Umbilical cord (tissue), 2 donors: ENCODE results near the gene IFNE. TPM values are rescaled to one million over a fixed set of nuclear protein-coding genes. Genes with fewer than 3 reads are reported as not detected.

Experiments used
- DNase-seq: peaks from one replicate; pipeline ENCODE4 v3.0.0-alpha.2; 2015; ENCODE audit warnings: low spot score
- total RNA-seq: library from RNA; depleted of rRNA; stranded (reverse); fragments of >200 nt; gene quantifications from one replicate; pipeline ENCODE4 v1.2.3, GENCODE V29; 2014; ENCODE audit warnings: low replicate concordance; ENCODE audit not compliant: insufficient read depth

IFNE gene
- 11.1 TPM for total RNA-seq

GRCh38 chr9:21482213-21482612 is at the start of gene IFNE:
Gene IFNE (minus strand): TSS chr9:21482313. CDS start chr9:21481694, 619 bp downstream.
- no peak for DNase-seq

DNA sequence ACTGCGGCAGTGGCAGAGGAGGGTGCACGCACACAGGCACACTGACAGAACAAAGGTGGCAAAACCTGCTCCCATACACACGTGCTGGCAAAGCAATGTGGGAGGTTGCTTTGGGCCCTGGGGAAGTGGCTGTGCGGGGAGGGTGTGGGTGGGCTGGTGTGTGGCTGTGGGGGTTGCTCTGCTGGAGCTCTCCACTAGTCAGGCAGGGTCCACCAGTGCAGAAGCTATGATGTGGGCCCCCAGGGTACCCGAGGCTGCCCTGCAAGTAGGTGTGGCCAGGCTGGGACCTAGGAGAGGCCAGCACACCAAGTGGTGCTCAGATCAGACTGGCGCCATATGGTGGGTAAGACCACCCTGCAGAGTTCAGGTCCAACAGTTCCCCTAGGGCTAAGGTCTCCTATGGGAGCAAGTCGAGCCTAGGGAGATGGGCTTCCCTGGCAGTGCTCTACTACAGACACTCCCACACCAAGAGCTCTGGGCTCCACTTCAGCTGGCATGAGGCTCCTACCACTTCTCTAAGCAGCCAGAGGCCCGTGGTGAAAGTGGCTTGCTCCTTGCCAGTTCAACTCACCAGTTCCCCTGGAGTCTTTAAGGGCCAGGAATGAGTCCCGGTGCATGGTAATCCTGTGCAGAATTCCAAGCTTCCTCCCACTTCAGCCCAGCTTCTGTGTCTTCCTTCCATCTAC is 46.2 kb upstream of the IFNE start:
- no peak for DNase-seq

DNA sequence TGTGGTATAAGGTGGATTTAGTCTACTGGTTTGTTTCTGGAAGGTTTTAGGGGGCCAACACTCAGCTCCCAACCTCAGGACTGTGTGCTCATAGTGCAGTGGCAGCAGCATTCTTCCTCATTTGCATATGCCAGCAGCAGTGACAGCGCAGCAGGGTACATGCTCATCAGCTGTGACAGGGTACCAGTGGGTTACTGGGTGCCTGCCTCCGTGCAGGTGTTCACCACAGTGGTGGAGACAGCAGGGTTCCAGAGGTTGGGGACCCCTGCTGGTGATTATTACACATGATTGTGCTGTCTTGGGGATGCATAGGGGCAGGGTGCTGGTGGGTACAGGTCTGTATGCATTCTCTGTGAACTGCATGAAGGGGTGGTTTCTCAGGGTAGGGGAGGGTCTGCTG is 45.5 kb upstream of the IFNE start:
- DNase-seq, result no peak

- DNase-seq, result no peak
These were observed 43.1 kb upstream of the IFNE start for GRCh38 chr9:21525174-21525573.

GRCh38 chr9:21524099-21524830 is 42.2 kb upstream of the IFNE start:
- DNase-seq, result no peak

GRCh38 chr9:21523021-21524014 is 41.2 kb upstream of the IFNE start:
- no peak for DNase-seq

DNA sequence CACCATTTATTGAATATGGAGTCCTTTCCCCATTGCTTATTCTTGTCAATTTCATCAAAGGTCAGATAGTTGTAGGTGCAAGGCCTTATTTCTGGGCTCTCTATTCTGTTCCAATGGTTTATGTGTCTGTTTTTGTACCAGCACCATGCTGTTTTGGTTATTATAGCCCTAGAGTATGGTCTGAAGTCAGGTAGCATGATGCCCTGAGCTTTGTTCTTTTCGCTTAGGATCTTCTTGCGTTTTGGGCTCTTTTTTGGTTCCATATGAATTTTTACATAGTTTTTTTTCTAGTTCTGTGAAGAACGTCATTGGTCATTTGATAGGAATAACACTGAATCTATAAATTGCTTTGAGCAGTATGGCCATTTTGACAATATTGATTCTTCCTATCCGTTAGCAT is 40.2 kb upstream of the IFNE start:
- no peak for DNase-seq

DNA sequence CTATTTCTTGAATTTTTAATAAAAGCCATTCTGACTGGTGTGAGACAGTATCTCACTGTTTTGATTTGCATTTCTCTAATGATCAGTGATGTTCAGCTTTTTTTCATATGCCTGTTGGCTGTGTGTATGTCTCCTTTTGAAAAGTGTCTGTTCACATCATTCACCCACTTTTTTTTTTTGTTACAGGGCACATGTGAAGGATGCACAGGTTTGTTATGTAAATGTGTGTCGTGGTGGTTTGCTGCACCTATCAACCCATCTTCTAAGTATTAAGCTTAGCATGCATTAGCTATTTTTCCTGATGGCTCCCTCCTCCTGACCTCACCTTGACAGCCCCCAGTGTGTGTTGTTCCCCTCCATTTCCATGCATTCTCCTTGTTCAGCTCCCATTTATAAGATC is 39.3 kb upstream of the IFNE start:
- no peak for DNase-seq

GRCh38 chr9:21520501-21521228 is 38.6 kb upstream of the IFNE start:
- no peak for DNase-seq

DNA sequence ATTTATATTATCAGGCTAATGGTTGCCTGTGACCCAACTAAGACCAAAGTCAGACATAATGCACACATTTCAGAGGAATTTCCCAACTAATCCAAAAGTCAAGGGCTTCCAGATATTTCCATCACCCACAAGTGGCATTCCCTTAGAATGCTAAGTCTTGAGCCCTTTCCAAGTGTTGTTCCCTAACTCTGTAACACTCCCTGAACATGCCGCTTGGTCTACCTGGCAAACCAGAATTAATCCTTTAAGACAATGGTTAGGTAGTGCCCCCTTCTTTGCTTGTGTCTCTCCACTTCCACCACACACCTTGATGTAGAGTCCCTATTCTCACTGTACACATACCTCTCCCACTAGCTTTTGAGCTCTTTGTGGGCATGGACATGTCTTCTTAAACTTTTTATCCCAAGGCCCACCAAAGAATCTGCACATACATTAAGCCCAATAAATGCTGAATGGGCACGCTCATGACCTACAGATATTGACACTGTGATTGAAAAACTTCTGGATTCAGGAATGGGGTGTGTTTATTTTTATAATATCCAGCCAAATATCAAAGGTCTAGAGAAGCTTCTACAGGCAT is 37.8 kb upstream of the IFNE start:
- no peak for DNase-seq

DNA sequence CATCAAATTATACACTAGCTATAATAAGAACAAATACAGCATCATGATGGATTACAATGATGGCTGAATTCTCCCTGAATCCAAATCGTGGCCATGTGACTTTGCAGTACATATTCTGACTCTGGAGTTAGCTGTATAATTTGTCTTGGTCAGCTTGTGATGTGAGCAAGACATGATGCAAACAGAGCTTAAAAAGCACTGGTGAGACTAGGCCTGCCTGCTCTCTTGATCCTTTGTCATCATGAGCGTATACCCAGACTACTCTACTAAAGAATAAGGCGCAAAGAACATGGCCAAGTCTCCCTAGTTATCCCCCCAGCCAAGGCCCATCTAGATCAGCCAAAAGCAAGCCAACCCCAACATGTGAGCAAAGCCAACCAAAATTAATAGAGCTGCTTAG is 34.7 kb upstream of the IFNE start:
- DNase-seq, result no peak

DNA sequence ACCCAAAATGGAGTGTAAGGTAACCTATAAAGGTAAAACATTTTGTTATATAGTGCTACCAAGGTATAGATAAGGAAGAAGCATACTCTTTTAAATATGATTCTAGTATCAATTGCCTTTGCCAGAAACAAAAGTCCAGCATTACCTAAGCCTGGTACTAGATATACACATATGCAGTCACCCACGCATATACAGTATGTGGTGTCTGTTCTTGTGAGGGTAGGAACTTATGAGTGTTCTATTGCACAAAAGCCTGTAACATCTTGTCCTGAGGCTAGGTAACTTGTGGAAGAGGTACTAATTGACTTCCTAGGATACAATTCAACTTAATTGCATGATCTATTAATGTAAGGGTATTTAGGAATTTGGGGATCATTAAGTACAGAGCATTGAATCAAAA is 31.3 kb upstream of the IFNE start:
- no peak for DNase-seq

DNA sequence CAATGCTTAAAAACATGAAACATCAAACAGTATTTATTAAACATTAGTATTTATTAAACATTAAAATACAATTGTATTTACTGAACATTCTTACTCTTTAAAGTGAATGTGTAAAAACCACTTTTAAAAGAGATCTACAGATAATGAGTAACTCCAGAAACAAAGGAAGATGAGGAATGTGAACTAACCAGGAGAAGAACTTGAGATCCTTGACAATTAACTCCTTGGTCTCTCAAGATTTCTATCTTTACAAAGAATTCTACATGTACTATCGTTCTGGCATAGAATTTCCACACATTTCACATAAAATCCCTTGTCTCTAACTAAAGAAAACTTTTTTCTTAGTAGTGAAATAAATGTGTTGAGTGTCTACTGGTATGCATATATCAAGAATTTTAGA is 28.7 kb upstream of the IFNE start:
- DNase-seq, result peak; percentile 13

DNA sequence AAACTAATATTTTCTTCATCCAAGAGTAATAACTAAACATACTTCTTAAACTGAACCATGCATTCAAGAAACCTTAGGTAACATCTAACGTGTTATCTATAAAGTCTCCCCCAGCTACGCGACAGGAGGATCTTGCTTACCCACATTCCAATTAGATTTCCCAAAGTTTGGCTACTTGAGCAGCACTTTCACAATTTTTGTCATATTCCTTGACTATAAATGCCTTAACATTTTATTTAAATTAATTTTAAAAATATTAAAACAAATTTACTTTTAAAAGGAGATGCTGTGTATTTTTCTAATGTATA is 25.3 kb upstream of the IFNE start:
- no peak for DNase-seq

GRCh38 chr9:21506626-21507482 is 24.7 kb upstream of the IFNE start:
- peak; percentile 27 for DNase-seq

GRCh38 chr9:21505425-21506179 is 23.5 kb upstream of the IFNE start:
- no peak for DNase-seq

GRCh38 chr9:21504894-21505293 is 22.8 kb upstream of the IFNE start:
- DNase-seq, result no peak

DNA sequence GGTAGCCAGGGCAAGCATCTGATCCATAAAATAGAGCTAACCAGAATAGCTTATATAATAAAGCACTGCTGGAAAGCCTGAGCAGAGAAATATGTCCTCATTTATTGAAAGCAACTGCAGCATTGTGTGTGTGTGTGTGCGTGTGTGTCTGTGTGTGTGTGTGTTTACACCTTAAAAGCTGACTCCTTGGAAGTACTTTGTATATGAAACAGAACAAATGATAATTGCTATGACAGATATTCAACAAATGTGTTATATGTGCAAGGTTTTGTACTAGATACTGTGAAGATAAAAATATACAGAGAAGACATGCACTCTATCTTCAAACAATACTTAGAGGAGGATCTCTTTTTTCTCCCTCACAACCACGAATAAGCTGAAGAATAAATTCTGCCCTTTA is 22.0 kb upstream of the IFNE start:
- DNase-seq, result no peak

DNA sequence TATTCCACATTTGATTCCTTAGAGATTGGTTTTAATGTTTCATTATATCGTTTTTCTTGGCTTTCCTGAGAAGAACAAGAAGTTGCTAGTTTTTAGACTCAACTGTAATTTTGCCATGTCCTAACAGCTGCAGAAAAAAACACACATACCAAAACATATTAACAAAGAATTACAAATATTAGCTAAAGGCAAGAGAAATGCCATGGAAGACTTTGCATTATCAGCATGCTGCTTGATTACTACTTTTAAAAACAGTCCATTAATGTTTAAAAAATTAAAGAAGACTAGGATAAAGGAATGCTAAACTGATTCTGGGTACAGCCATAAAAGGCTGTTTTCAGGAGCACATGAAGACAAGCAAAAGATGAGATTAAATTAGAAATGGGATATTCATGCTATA is 20.5 kb upstream of the IFNE start:
- DNase-seq, result no peak

- no peak for DNase-seq
These were observed 17.8 kb upstream of the IFNE start for GRCh38 chr9:21499912-21500311.
